ENCODE measurements around the gene LPO. TPM values are rescaled to one million over a fixed set of nuclear protein-coding genes. Genes with fewer than 3 reads are reported as not detected.

LPO gene
- total and polyA plus RNA-seq, 2 donors (not counting 3 experiments of a cell fraction or from before 2014, with no cell fraction given) = not detected

DNA sequence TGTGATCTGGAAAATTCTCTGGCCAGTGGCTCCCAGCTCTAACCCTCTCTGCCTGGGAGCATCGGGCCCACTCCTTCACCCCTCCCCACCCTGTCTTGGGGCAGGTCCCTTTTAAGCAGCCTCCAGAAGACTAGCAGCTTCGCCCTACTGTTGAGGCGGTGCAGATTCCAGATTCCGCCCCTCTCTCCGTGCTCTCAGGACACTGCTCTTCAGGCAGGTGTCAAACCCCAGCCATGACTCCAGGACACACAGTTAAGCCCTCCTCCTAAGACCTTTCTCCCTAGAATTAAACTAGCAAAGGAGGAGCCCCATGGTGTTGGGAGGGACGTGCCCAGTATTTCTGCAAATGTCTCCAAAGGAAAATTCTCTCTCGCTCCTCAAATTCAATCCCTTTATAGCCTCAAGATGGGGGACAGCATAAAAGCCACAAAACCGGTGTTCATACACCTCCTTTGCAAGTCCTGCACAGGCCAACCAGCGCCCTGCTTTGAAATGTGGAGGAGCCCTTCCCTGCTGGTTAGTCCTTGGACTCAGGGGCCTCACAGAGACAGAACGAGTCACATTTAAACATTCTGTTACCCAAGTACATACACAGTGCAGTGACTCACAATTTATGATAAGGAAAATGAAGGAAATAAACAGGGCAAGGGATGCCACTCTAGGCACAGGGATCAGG is 7.2 kb downstream of the LPO start:
- Histone ChIP-seq H3K4me2 (ENCODE audit: insufficient read depth, low read length) (no peak overlapping the region), H3K36me3 (ENCODE audit: control insufficient read depth in 2 of 2, extremely low read depth in 1 of 2, insufficient read depth in 2 of 2, low read length in 2 of 2) (no peaks in the 10 kb centered on the region), H3K9me3 (replicated peaks; ENCODE audit: control insufficient read depth, insufficient read depth, low read length) (no peaks in the 10 kb centered on the region), H3K27ac (ENCODE audit: insufficient read depth, low read depth, low read length) (no peak overlapping the region), H2AFZ (ENCODE audit: low read depth, low read length) (no peak overlapping the region), H3K27me3 (ENCODE audit: control insufficient read depth in 2 of 2, insufficient read depth in 2 of 2, low read length in 2 of 2) (peaks cover 25 to 39% of the 10 kb centered on the region in 2 experiments), H4K20me1 (replicated peaks; ENCODE audit: control insufficient read depth, extremely low read depth, insufficient read depth, low read length) (no peaks in the 10 kb centered on the region), H3K9ac (replicated peaks; ENCODE audit: extremely low read depth, insufficient read depth, low read length) (no peak overlapping the region), H3K79me2 (ENCODE audit: control insufficient read depth, insufficient read depth, low read length) (no peaks in the 10 kb centered on the region), H3K4me3 (replicated peaks in 1 of 3; ENCODE audit: insufficient read depth in 1 of 3, low read depth in 1 of 3, low read length in 3 of 3) (no peak overlapping the region), H3K9me1 (replicated peaks; ENCODE audit: control insufficient read depth, extremely low read depth, insufficient read depth, low read length) (no peaks in the 10 kb centered on the region), H3K4me1 (ENCODE audit: control insufficient read depth, extremely low read depth, insufficient read depth, low read length) (no peaks in the 10 kb centered on the region)
- intact Hi-C loops (cut with micrococcal nuclease) (loop anchor here (1.0 to 5.0 kb wide), 2 partner anchors 35 to 43 kb away; partner anchors contain the start of gene MPO), dilution Hi-C loops (cut with MboI; ENCODE audit: extremely low pct_ligation_motif_present, low sequenced_read_pairs) (no loop called here)
- FAIRE-seq (no peak), DNase-seq (ENCODE audit: low read depth, low spot score) (no peak)
- POLR2A ChIA-PET = no interaction called here
- CTCF ChIA-PET = no interaction called here
- no peak for TF ChIP-seq POLR2A (IDR thresholded peaks at IDR 0.05; ENCODE audit: low read depth, low read length)
- TF ChIP-seq POLR2AphosphoS5 (IDR thresholded peaks at IDR 0.05; ENCODE audit: insufficient read depth, low read depth, low read length) = no peak
- TF ChIP-seq FOS (IDR thresholded peaks at IDR 0.05; ENCODE audit: borderline replicate concordance, insufficient read depth, low read length) = no peak
- TF ChIP-seq, protein P1, sequence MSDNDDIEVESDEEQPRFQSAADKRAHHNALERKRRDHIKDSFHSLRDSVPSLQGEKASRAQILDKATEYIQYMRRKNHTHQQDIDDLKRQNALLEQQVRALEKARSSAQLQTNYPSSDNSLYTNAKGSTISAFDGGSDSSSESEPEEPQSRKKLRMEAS (IDR thresholded peaks at IDR 0.05; ENCODE audit: insufficient read depth, insufficient read length) = no peak
- TF ChIP-seq JUN (IDR thresholded peaks at IDR 0.05; ENCODE audit: borderline replicate concordance, insufficient read depth, insufficient read length, low read depth) = no peak
- TF ChIP-seq, protein P2, sequence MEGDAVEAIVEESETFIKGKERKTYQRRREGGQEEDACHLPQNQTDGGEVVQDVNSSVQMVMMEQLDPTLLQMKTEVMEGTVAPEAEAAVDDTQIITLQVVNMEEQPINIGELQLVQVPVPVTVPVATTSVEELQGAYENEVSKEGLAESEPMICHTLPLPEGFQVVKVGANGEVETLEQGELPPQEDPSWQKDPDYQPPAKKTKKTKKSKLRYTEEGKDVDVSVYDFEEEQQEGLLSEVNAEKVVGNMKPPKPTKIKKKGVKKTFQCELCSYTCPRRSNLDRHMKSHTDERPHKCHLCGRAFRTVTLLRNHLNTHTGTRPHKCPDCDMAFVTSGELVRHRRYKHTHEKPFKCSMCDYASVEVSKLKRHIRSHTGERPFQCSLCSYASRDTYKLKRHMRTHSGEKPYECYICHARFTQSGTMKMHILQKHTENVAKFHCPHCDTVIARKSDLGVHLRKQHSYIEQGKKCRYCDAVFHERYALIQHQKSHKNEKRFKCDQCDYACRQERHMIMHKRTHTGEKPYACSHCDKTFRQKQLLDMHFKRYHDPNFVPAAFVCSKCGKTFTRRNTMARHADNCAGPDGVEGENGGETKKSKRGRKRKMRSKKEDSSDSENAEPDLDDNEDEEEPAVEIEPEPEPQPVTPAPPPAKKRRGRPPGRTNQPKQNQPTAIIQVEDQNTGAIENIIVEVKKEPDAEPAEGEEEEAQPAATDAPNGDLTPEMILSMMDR (IDR thresholded peaks at IDR 0.05; ENCODE audit: extremely low read depth in 1 of 2, insufficient read depth in 1 of 2, low read depth in 1 of 2, low read length in 2 of 2) = no peak
- TF ChIP-seq GATA2 (IDR thresholded peaks at IDR 0.05; ENCODE audit: insufficient read depth, insufficient read length, low read depth, low read length) = no peak
- TF ChIP-seq EZH2 (IDR thresholded peaks at IDR 0.05; ENCODE audit: borderline replicate concordance, low read depth, low read length, severe bottlenecking) = no peak
- no TSS peak for BruUV-seq (replicated peaks)

Measured in endothelial cell of umbilical vein (primary cell).